HG03196 (cell line): ENCODE results near the gene CCDC63.

ENCODE experiments used
- ATAC-seq: cut with Tn5 transposase; IDR thresholded peaks from one replicate; pipeline ENCODE4 v1.9.1; 2021; ENCODE audit not compliant: unreplicated experiment

CCDC63 gene

DNA sequence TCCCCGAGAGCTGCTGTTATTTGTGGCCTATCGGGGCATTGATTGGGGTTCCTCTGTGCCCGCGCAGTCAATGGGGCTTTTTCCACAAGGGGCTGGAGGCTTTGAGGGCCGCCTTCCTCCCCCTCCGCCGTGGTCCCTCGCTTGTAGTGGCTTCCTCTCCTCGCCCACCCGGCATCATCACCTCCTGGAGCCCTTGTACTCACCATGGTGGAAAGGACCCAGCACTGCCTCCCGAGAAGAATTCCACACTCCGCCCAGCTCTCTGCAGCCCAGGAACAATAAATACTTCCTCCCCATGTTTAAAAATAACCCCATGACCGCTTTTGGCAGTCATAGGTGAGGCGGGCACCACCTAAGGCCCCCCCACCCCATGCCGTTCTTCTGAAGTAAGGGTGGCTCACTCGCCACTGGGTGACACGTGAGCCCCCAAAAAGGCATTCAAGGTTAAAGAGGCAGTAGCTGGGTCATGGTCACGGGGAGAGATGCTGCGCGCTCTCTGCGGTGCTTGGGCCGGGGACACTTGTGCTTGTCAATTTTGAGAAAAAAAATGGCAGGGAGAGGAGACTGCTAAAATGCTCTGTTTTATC, 73.6 kb downstream of the CCDC63 start, which contains the start of gene MYL2:
TSS of gene MYL2 (minus strand) at position 256 of the 587 bp plus-strand sequence. CDS start at position 206, 50 bp downstream.
- ATAC-seq, result no peak

DNA sequence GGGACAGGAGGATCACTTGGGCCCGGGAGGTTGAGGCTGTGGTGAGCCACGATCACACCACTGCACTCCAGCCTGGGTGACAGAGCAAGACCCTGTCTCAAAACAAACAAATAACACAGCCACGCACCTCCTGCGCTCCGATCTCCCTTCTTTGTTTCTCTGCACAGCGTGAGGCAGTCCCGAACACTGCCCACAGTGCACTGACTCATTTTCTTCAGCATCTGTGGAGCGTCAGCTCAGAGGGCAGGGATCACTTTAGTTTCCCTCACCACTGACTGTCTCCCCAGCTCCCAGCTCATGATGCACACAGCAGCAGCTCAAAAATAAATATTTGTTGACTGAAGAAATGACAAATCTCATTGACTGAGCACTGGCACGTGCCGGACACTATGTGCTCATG, 74.5 kb downstream of the CCDC63 start:
- ATAC-seq, result no peak

DNA sequence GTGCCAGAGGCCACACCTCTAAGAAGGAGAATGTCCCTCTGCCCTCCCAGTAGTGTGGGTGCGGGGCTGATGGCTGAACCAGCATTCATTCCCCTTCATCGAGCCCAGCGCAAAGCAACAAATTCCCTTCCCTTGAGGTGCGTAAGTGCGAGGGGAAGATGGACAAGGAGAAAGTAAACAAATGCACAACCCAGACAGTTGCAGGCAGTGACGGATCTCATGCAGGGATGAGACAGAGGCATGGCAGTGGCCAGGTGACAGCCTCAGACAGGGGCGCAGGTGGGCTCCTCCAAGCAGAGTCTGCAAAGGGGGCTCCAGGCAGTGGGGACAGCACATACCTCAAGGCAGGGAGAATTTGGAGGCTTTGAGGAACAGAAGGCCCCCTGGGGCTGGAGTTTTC, 75.9 kb downstream of the CCDC63 start:
- no peak for ATAC-seq

DNA sequence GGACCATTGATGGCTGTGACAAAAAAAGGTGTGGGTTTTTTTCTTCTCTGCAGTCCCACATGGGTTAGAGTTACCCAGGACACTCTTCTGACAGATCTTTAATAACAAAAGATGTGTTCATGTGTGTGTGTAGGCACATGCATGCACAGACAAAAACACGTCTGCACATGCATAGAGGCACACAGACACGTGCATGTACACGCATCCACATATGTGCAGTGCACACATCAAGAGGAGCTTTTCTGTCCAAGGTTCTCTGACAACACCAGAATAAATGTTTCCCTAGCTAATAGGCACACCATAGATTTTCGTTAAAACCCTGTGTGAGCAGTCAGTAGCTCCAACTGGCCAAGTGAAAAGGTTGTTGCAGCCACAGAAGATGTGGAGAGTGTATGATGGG, 76.4 kb downstream of the CCDC63 start:
- ATAC-seq, result no peak

DNA sequence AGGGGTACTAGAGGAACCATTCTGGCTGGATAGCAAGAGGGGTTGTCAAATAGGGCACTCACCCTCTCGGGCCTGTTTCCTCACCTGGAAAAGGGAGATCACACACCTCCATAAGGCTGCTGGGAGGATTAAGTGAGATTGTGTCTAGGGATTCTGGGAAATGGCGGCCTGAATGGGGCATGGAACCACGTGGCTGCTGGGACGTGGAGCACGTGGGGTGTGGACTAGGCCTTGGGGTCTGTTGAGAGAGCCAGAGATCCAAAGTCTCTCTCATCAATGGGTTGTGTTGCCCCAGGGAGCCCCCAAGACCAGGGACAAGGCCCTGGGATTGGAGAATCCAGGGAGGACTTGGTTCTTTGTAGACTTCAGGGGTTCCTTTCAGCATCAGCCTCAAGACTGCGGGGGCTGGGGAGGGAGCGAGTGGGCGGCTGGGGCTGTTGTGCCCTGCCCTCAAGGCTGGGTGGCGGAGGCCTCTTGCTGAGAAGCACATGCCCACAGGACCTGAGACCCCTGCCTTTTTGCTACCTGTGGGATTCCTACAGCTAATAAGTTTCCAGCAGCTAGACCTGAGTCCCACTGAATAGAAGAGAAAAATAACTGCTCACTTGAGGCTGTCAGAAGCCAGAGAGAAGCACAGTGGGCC, 77.0 kb downstream of the CCDC63 start:
- ATAC-seq, result no peak

DNA sequence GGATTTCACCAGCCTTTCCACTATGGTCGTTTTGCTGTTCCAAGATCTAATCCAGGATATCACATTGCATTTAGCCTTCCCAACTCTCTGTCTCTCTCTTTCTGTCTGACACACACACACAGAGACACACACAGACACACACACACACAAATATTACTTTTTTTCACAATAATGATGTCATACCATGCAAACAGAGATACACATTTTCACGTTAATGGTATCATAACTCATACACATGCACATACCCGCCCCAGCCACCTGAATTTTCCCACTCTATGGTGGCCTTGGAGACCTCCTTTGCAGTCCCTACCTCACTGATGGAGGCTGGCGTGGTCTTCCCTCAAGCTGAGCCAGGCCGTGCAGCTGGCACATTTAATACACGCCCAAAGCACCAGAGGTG, 80.8 kb downstream of the CCDC63 start:
- no peak for ATAC-seq

DNA sequence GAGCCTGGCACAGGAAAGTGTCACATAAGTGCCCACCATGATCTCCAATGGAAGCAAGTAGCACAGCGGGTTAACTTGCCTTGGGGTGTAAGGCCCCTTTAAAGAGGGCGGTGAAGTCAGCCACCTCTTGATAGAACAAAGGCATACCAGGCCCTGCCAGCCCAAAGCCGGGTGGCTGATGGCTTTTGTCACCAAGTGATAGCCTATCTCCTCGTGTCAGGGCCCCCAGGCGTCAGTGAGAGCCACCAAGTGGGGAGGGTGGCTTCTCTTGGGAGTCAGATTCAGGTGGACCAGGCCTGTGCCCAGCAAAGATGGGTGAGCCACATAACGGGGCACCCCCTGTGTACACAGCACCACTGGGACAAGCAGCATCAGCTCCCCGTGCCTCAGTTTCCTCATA, 81.9 kb downstream of the CCDC63 start:
- ATAC-seq, result no peak

DNA sequence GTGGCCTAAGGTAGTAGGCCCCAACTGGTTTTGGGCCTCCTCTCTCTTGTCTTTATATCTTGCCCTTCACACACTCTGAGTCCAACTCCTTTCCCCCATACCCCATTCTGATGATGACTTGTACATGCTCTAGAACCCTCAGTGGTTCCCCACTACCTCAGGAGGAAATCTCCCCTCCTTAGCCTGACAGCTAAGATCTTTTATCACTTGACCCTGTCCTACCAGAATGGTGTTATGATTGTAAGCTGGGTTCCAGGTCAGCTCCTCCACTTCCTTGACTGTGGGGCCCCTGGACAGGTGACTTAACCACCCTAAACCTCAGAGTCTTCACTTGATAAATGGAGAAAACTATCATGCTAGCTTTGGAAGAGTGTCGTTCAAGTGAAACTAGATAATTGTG, 83.0 kb downstream of the CCDC63 start:
- ATAC-seq, result no peak

DNA sequence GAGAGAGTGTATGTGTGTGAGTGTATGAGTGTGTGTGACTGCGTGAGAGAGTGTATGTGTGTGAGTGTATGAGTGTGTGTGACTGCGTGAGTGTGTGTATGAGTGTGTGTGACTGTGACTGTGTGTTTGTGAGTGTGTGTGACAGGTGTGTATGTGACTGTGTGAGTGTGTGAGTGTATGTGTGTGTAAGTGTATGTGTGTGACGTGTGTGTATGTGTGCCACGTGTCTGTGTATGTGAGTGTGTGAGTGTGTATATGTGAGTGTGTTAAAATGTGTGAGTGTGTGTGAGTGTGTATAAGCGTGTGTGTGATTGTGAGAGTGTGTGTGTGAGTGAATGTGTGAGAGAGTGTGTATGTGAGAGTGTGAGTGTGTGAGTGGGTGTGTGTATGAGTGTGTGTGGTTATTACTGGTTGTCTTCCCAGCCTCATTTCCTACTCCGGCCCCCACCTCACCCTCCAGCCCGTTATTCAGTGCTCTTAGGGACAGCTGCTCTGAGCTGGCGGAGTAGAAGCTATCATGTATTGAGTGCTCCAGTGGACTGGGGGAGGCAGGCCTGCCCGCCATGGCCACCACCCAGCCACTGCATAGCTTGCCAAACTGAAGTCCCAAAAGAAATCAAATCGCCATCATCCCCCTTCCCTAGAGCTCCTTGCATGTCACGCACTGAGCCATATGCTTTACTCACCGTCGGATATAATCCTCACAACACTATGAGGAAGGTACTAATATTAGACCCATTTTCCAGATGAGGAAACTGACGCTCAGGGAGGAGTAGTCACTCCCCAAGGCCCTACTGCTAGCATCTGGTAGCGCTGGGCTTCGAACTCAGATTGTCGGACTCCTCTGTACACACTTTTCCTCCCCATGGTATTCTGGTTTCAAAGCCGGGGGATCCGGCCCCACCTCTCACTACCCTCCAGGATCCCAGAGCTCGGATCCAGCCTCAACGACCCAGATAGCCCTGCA, 83.8 kb downstream of the CCDC63 start:
- no peak for ATAC-seq

DNA sequence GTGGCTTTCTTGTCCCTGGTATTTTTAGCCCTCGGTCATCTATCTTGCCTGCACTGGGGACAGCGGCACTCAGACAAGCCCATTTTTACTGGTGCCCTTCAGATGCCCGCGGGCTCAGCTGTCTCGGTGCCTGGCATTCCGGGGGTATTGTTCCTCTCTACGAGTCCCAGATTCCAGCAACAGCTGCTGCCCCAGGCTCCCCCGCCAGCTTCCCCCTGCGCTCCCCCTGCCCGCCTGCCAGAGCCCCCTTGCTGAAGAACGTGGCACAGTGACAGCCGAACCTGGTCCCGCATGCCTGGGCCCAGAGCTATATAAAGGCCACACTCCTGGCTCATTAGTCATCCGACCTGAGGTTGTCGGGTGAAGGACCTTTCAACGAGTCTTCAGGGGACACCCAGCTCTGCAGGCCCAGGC, 84.5 kb downstream of the CCDC63 start:
- ATAC-seq, result no peak

DNA sequence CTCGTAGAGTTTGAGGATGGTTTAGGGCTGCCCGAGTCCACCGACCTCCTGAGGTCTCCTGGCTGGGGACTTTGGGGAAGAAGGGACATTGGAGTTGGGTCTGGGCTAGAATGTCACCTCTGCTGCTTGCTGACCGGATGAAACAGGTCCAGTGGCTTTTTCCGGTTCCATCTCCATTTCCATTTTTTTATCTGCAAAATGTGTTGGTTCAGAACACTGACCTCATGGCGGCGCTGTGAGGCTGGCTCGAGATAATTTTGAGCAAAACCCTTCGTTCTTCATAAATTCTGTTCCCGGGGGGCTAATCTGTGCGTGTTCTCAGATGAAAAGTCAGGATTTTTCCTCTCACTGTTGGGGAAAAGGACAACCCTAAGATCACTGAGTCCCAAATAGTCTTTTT, 85.3 kb downstream of the CCDC63 start:
- ATAC-seq, result no peak

DNA sequence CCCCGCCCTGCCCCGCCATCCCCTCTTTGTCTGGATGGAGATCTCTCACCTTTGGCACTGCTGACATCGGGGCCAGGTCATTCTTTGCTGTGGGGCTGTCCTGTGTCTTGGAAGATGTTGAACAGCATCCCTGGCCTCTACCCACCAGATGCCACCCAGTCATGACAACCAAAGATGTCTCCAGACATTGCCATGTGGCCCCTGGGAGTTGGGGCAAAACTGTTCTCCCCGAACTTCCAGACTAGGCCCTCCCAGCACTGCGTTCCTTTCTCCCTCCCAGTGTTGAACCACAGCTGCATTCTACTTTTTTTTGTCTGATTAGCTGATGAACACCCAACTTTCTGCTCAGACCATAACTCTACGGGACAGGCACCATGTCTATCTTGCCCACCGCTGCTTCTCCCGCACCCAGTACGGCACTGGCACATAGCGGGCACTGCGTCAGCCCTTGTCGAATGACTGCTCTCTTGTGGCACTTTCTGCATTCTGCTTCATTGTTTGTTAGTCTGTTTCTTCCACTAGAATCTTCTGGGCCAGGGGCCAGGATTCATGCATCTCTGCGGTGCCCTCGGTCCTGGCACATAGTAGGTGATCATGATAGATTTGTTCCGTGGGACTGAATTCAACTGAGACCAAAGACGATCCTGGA, 86.7 kb downstream of the CCDC63 start:
- no peak for ATAC-seq

DNA sequence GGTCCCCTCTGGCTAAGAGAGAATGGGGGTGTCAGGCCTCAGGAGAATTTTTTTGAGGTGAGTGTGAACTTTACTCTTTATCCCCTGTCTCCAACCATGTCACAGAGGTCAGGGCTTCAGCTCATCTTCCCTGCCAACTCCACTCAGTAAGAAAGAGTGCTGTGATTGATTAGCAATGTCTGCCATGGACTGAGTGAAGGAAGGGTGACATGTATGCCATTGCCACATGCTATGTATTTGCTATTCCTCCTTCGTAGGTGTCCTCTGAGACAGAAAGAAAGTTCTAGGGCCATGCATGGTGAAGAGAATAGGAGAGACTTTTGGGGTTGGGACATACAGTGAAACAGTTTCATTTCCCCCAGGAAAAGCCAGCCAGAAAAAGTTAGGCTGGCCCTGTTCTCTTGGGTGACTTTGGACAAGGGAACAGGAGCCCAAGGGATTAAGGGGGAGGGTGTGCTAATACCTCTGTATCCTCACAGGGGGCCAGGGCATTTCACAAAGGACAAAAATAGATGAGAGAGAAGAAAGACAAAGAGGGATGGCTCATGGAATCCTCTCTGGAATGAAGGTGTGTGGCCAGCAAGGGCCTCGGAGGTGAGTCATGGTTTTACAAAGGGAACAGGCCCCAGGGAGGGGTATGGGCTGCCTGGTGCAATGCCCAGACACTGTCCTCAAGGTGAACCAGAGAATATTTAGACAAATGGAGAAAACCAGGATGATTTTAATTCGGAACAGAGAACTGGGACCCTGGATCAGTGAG, 87.5 kb downstream of the CCDC63 start:
- no peak for ATAC-seq

DNA sequence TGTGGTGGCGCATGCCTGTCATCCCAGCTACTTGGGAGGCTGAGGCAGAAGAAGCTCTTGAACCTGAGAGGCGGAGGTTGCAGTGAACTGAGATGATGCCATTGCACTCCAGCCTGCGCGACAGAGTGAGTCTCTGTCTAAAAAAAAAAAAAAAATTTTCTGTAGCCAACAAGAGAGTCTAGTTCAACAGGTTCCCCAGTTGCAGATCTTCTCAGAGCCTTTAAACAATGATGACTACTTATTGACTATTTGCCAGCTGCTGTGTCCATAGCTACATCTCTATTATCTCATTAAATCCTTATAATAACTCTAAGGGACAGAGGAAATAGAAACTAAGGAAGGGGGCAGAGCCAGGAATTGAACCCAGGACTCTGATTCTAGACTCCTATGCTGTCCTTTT, 88.8 kb downstream of the CCDC63 start:
- no peak for ATAC-seq

DNA sequence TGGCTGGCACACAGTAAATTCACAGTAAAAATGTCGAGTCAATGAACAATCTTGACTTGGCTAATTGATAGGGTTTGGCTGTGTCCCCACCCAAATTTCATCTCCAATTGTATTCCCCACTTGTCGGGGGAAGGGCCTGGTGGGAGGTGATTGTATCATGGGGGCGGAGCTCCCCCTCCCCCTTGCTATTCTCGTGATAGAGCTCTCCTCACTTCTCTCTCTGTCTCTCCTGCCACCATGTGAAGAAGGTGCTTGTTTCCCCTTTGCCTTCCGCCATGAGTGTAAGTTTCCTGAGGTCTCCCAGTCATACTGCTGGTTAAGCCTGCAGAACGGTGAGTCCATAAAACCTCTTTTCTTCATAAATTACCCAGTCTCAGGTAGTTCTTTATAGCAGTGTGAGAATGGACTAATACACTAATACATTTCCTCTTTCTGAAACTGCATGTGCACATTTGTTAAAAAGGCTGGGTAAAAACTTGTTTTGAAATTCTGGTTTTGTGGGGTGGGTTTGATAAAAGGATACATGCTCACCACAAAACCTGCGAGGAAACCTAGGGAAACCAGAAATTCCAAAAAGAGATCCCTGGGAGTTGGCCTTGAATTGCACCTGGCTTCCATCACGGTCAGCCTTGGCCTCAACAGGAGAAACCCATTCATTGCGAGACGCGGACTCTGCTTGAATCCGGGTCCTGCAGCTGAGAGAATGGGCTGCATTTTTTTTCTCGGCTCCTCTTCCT, 89.7 kb downstream of the CCDC63 start:
- no peak for ATAC-seq

DNA sequence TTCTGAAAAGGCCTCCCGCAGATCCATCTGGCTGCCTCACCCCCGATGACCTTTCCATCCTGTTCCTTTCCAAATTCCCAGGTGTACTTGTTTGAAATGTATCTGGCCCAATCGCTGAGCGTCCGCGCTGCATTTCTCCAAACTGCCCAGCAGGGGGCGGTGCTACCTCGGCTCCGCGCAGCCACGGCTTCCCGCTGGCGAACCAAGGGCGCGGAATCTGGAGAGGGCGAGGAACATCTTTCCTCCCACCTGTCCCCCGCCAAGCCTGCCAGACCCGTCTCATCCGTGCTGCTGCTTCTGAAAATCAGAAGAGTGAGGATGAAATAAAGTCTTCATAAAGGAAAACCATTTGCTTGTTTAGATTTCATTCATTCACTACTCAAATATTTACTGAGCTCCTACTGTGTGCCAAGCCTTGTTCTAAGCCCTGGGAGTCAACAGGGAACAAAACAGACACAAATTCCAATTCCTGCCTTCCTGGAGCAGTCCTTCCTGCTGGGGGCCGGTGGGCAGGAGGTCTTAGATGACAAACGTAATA, 90.4 kb downstream of the CCDC63 start:
- ATAC-seq, result no peak

DNA sequence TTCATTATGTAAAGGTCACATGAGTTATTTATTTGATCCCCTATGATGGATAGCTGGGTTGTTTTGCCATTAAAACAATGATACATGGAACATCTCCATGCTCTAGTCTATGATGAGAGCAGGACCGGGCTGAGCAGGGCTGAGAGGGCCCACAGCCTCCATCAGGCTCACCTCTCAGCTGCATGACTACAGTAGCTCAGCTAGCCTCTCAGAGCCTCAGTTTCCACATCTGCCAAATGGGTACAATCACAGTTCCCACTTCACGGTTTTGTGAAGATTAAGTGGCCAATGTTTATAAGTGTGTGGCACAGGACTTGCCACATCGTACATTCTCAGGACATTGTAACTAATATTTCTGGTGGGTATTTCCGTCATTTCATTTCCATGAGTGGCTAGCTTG, 93.5 kb downstream of the CCDC63 start:
- ATAC-seq, result no peak

DNA sequence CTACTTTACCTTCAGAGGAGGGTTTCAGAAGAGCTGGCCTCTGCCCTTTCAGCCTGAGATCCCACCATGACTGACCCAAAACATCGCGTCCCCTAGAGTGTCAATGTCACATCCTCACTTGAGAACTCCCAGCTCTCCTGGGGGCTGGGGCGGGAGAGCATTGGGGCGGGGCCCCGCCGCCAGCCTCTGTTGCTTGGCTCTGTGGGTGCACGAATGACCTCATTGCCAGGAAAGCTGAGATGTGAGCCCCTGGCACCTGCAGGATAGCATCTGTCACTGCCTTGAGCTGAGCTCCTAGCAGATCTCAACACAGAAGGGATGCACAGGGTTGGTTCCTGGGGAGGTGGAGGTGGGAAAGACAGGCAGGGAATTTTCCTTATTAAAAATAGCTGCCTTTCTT, 94.1 kb downstream of the CCDC63 start:
- no peak for ATAC-seq

DNA sequence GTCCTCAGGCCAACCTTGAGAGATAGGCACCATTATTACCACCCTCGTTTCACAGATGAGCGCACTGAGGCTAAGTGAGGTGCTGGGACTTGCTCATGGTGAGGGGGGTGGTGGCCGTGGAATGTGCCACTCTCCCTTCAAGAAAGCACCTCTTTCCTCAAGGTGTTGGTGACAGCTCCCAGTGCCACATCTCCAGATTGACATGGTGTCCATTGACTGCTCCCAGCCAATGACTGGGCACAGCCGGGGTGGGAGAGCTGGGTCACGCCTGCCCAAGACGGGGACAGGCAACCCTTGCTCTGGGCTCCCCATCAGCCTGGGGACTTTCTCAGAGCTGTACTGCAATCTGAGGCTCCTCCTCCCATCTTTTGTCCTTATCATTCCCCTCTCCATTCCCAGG, 94.6 kb downstream of the CCDC63 start:
- ATAC-seq, result no peak

DNA sequence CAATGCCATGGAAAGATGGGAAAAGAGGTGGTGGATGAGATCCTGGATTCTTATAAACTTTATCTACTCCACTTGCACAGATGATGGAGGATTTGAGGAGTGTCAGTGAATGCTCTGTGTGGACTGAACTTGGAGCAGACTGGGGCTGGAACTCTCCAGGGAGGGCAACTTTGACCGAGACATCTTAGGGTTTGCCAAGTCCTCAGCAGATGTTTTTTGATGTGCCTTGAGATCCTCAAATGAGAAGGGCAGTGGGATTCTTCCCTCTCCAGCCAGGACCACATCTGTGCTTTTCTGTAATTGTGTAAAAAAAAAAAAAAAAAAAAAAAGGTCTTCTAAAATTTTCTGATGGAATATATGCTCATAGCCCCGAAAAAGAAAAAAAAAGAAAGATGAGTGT, 96.6 kb downstream of the CCDC63 start:
- ATAC-seq, result no peak
